GM12878 (cell line): Measurements from ENCODE around the gene PAX7.
"Not testable (repeated sequence)": the region's sequence is repeated elsewhere in the genome, so short reads cannot be mapped to it uniquely, and the experiment has no call there.

Experiments used
- EED ChIP-seq: sonication (generic); IDR thresholded peaks from 2 replicates; pipeline ENCODE4 v1.6.1; 2016; ENCODE audit warnings: antibody characterized with exemption, low read depth
- MYC ChIP-seq: IDR thresholded peaks from 2 replicates; pipeline ENCODE4 v1.6.1; 2011; ENCODE audit warnings: mild to moderate bottlenecking, low read length, moderate library complexity, inconsistent platforms; ENCODE audit not compliant: insufficient read depth, insufficient replicate concordance, insufficient read length, severe bottlenecking
- RAD21 ChIP-seq: IDR thresholded peaks from 2 replicates; pipeline ENCODE4 v1.6.1; 2011; ENCODE audit warnings: mild to moderate bottlenecking, low read depth, low read length, moderate library complexity; ENCODE audit not compliant: insufficient read depth

- TF ChIP-seq RAD21, MYC, EED: not testable (repeated sequence)
These were observed 44.6 kb upstream of the PAX7 start for GRCh38 chr1:18586016-18586415.
